Measurements from ENCODE around the gene STK32C. TPM values are rescaled to one million over a fixed set of nuclear protein-coding genes. Genes with fewer than 3 reads are reported as not detected.

STK32C gene
- total RNA-seq, 4 donors from 2014 or later, result 4.8 to 10.9 (median 7.8) TPM

DNA sequence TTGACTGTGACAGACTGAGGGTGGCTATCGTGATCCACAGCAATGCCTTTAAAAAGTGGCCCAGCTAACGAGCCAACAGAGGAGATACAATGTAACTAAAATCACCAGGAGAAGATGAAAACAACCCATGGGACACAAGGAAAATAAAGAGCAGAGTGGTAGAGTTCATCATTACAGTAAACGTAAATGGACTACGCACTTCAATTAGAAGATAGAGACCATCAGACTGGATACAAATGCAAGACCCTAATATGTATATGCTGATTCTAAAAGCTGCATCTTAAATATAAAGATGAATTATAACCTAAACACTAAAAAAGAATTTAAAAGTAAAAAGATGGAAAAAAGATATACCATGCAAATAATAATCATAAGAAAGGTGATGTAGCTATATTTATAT lies 6.6 kb upstream of the STK32C start:
- Histone ChIP-seq H3K27me3 (no peaks in the 10 kb centered on the region), H3K27ac (replicated peaks in 1 of 4) (no peak overlapping the region), H3K9me3 (no peaks in the 10 kb centered on the region), H3K36me3 (no peaks in the 10 kb centered on the region), H3K4me1 (peaks cover 0 to 2% (median 1%) of the 10 kb centered on the region in 4 donors), H3K4me3 (no peak overlapping the region)
- WGBS, result 99% methylated on average over 4 of the region's 4 CpGs
- no peak for DNase-seq (ENCODE audit: extremely low spot score)
- no peak for TF ChIP-seq POLR2AphosphoS5 (IDR thresholded peaks at IDR 0.05)
- TF ChIP-seq EP300 (IDR thresholded peaks at IDR 0.05), result no peak
- TF ChIP-seq, protein P1, sequence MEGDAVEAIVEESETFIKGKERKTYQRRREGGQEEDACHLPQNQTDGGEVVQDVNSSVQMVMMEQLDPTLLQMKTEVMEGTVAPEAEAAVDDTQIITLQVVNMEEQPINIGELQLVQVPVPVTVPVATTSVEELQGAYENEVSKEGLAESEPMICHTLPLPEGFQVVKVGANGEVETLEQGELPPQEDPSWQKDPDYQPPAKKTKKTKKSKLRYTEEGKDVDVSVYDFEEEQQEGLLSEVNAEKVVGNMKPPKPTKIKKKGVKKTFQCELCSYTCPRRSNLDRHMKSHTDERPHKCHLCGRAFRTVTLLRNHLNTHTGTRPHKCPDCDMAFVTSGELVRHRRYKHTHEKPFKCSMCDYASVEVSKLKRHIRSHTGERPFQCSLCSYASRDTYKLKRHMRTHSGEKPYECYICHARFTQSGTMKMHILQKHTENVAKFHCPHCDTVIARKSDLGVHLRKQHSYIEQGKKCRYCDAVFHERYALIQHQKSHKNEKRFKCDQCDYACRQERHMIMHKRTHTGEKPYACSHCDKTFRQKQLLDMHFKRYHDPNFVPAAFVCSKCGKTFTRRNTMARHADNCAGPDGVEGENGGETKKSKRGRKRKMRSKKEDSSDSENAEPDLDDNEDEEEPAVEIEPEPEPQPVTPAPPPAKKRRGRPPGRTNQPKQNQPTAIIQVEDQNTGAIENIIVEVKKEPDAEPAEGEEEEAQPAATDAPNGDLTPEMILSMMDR (IDR thresholded peaks at IDR 0.05), result no peak
- TF ChIP-seq POLR2A (IDR thresholded peaks at IDR 0.05; ENCODE audit: low read depth), result no peak
- intact Hi-C loops (cut with DNase I), result no loop called here

DNA sequence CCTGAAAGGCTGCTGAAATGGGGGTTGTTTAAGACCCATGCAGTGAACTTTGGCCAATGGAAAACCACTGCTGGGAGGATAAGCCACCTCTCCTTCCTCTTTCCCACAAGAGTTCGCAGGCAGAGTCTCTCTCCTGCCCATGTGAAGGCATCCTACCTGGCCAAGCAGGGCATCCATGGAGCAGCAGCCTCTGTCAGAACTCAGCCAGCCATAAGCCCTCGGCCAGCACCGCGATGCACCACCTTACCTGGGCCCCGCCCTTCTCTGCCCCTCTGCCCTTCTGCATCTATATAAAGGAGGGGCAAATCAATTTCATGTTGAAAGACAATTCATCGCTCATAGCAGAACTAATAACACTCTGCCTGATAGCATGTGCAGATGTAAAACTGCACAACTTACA lies 6.1 kb upstream of the STK32C start:
- no peaks in the 10 kb centered on the region for H3K9me3 ChIP-seq
- peaks cover 3 to 7% (median 5%) of the 10 kb centered on the region in 4 donors for H3K4me1 ChIP-seq
- no peak overlapping the region for H3K27ac ChIP-seq (replicated peaks in 1 of 4)
- no peak for DNase-seq (ENCODE audit: extremely low spot score)
- no peaks in the 10 kb centered on the region for H3K27me3 ChIP-seq
- no peak overlapping the region for H3K4me3 ChIP-seq
- TF ChIP-seq EP300 (IDR thresholded peaks at IDR 0.05), result no peak
- no peak for TF ChIP-seq POLR2A (IDR thresholded peaks at IDR 0.05; ENCODE audit: low read depth)
- 94% methylated on average over 6 of the region's 6 CpGs for WGBS
- intact Hi-C loops (cut with DNase I), result no loop called here
- H3K36me3 ChIP-seq, result no peaks in the 10 kb centered on the region

DNA sequence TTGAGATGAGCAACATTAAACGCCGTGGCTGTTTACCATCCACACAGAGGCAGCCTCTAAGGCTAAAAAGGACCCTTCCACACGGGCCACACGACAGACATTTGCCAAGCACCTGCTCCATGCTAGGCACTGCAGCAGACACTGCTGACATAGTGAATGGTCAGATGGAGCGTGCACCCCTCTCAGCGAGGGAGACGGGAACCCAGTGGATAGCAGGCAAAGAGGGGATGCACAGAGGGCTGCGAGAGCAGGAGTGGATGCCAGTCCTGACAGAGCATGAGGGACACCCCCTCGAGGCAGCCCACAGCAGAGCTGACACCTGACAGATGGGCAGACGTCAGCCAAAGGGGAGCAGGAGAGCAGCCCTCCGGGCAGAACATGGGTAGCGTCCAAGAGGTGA lies 5.6 kb upstream of the STK32C start:
- TF ChIP-seq EP300 (IDR thresholded peaks at IDR 0.05), result no peak
- TF ChIP-seq, protein P1 (IDR thresholded peaks at IDR 0.05), result no peak
- no peak for TF ChIP-seq POLR2A (IDR thresholded peaks at IDR 0.05; ENCODE audit: low read depth)
- no peak for TF ChIP-seq POLR2AphosphoS5 (IDR thresholded peaks at IDR 0.05)
- 93% methylated on average over 12 of the region's 12 CpGs for WGBS
- no peak for DNase-seq (ENCODE audit: extremely low spot score)

DNA sequence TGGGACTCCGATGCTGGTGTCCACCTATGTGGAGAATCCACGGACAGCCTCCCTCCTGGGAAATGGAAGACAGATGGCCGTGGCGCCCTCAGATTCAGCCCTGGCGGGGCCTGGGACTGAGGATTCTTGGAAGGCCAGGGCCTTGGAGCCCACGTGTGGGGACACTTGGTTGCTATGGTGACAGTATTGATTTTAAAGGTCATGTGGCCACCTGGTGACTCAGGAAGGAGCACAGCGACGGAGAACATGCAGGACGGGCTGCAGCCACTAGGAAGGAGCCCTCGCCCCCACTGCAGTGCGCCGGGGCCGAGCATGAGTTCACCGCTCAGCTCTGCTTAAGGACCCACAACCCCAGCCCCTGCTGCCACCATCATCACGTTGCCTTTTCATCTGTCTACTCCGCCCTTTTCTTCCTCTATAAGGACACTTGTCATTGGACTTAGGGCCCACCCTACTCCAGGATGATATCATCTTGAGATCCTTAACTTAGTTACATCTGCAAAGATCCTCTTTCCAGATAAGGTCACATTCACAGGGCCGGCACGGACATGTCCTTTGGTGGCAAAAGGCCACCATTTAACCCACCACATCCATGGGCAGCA lies 3.7 kb upstream of the STK32C start:
- Histone ChIP-seq H3K36me3 (no peaks in the 10 kb centered on the region), H3K9me3 (no peaks in the 10 kb centered on the region), H3K4me1 (peaks cover 12 to 22% (median 22%) of the 10 kb centered on the region in 4 donors), H3K4me3 (no peak overlapping the region), H3K27me3 (no peaks in the 10 kb centered on the region), H3K27ac (replicated peaks in 1 of 4) (no peak overlapping the region)
- DNase-seq (ENCODE audit: extremely low spot score), result no peak
- WGBS, result 86% methylated on average over 18 of the region's 18 CpGs
- TF ChIP-seq EP300 (IDR thresholded peaks at IDR 0.05), result no peak
- TF ChIP-seq, protein P1 (IDR thresholded peaks at IDR 0.05), result no peak
- TF ChIP-seq POLR2A (IDR thresholded peaks at IDR 0.05; ENCODE audit: low read depth), result no peak
- no peak for TF ChIP-seq POLR2AphosphoS5 (IDR thresholded peaks at IDR 0.05)
- intact Hi-C loops (cut with DNase I), result no loop called here

More for the DNA sequence above, 5.6 kb upstream of the STK32C start:
- H3K36me3 ChIP-seq, result no peaks in the 10 kb centered on the region
- no peaks in the 10 kb centered on the region for H3K27me3 ChIP-seq
- H3K27ac ChIP-seq (replicated peaks in 1 of 4), result no peak overlapping the region
- intact Hi-C loops (cut with DNase I), result no loop called here
- no peaks in the 10 kb centered on the region for H3K9me3 ChIP-seq
- H3K4me3 ChIP-seq, result no peak overlapping the region
- H3K4me1 ChIP-seq, result peaks cover 6 to 12% (median 10%) of the 10 kb centered on the region in 4 donors

DNA sequence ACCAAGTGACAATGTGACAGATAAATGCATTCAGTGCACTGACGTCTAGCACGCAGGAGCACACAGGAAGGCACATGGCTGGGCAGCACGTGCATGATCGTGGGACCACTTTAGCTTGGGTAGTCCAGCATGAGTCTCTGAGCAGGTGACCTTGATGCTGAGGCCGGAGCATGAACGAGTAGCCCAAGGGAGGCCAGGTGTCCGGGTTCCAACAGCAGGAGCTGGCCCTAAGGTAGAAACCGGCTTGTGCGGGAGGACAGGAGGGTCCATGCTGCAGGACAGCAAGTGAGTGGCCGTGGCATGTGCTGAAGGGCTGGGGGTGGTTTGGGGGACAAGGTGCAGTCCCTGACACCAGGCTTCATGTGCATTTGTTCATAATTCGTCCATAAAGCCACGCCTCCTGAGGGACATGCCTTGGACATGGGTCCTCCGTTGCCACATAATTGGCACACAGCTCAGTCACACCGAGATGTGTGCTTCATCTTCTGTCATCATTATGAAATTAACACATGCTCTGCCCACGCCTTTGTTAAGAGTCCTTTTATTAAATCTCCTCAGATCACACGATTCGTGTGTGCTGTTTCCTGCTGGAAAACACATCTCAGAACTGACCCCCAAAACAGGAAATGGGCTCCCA lies 3.1 kb upstream of the STK32C start:
- Histone ChIP-seq H3K9me3 (no peaks in the 10 kb centered on the region), H3K27ac (replicated peaks in 1 of 4) (no peak overlapping the region), H3K27me3 (no peaks in the 10 kb centered on the region), H3K4me3 (no peak overlapping the region), H3K4me1 (peaks cover 12 to 27% (median 24%) of the 10 kb centered on the region in 4 donors), H3K36me3 (no peaks in the 10 kb centered on the region)
- DNase-seq (ENCODE audit: extremely low spot score), result no peak
- intact Hi-C loops (cut with DNase I), result no loop called here
- TF ChIP-seq, protein P1 (IDR thresholded peaks at IDR 0.05), result no peak
- TF ChIP-seq POLR2AphosphoS5 (IDR thresholded peaks at IDR 0.05), result no peak
- WGBS, result 81% methylated on average over 11 of the region's 17 CpGs

Measured in esophagus muscularis mucosa (tissue), 4 donors.